DOHH2 (cell line): Measurements from ENCODE around the gene KLK4.

Experiments
- CTCF ChIP-seq: fragments of 200-600 bp; sonication (generic); IDR thresholded peaks from one replicate; pipeline ENCODE4 v1.5.1; 2014; ENCODE audit warnings: antibody characterized with exemption, mild to moderate bottlenecking, low read depth, low read length; ENCODE audit not compliant: poor library complexity, severe bottlenecking
- EZH2phosphoT487 ChIP-seq: fragments of 200-600 bp; sonication (generic); IDR thresholded peaks from 2 replicates; pipeline ENCODE4 v1.6.1; 2017; ENCODE audit warnings: borderline replicate concordance, mild to moderate bottlenecking, antibody characterized with exemption, low read length, moderate library complexity, mixed read lengths

- TF ChIP-seq CTCF (peak; percentile 19), EZH2phosphoT487 (no peak)
Measured at GRCh38 chr19:50870417-50871089, 40.6 kb downstream of the KLK4 start.
